ENCODE results near the gene UBL3.

GRCh38 chr13:29771247-29771646 lies 79.2 kb downstream of the UBL3 start:
- TF ChIP-seq CTCF (conservative IDR thresholded peaks at IDR 0.05; ENCODE audit: low read depth, low read length), result peak; percentile 60
- no peak for TF ChIP-seq EZH2 (IDR thresholded peaks at IDR 0.05; ENCODE audit: borderline replicate concordance, low read depth, low read length, poor library complexity, severe bottlenecking)

All from A673 (cell line).